Measurements from ENCODE around the gene MT1A. TPM values are rescaled to one million over a fixed set of nuclear protein-coding genes. Genes with fewer than 3 reads are reported as not detected.
"Not testable (repeated sequence)": the region's sequence is repeated elsewhere in the genome, so short reads cannot be mapped to it uniquely, and the experiment has no call there.

Gene MT1A
- total RNA-seq, 2 donors from 2014 or later: 30.0 TPM; not detected in 1

DNA sequence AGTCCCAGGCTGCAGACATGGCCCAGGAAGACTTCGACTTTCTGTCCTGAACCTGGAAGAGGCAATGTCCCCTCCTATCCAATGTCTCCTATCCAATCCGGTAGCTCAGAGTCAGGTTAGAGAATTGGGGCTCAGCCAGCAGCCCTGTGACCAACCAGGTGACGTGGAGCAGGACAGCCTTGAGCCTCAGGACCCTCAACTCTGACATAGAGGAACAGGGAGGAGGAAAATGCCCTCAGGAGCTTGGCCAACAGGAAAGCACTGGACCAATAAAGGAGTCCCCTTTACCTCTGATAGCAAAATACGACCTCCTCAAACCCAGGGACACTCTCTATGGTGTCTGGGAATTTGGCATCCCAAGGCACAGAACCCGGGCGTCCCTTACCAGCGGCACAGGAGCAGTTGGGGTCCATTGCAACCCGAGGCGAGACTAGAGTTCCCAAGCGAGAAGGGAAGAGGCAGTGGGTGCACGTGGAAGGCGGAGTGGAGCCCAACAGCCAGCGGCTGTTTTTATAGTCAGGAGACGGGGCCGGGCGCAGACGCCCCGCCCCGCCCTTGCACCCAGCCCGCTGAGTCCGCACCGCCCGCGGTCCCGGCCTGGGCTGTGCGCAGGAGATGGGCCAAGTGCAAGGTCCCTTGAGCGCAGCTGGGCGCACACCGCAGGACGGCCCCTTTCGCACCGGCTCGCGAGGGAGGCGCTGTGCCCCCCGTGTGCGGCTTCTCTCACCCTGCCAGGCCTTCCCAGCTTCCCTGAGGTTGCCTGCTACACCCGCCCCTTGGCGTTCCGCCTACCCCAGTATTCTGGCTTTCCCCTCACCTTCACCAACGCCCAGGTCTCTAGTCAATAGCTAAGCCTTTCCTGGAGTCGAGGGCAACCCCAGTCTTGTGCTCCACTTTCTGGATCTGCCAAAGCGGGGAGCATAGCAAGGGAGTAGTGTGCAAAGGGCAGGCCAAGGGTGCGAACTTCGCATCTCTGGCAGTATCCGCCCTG is 29.4 kb downstream of the MT1A start, which contains the start of gene MT1G:
MT1G (minus strand) TSS at position 485 of the 991 bp plus-strand sequence; CDS start at position 413, 72 bp downstream.
- Histone ChIP-seq H3K4me3 (peak within 1 kb of the TSS in 1 of 2 donors; percentile 29), H3K27ac (no peak within 1 kb of the TSS), H3K27me3 (peaks cover 13 to 15% of the 10 kb centered on the region in 2 donors), H3K4me1 (peaks cover 0 to 21% of the 10 kb centered on the region in 2 donors), H3K9me3 (no peaks in the 10 kb centered on the region), H3K36me3 (no peaks in the 10 kb centered on the region)
- DNase-seq (ENCODE audit: low spot score): no peak
- TF ChIP-seq, protein P1, sequence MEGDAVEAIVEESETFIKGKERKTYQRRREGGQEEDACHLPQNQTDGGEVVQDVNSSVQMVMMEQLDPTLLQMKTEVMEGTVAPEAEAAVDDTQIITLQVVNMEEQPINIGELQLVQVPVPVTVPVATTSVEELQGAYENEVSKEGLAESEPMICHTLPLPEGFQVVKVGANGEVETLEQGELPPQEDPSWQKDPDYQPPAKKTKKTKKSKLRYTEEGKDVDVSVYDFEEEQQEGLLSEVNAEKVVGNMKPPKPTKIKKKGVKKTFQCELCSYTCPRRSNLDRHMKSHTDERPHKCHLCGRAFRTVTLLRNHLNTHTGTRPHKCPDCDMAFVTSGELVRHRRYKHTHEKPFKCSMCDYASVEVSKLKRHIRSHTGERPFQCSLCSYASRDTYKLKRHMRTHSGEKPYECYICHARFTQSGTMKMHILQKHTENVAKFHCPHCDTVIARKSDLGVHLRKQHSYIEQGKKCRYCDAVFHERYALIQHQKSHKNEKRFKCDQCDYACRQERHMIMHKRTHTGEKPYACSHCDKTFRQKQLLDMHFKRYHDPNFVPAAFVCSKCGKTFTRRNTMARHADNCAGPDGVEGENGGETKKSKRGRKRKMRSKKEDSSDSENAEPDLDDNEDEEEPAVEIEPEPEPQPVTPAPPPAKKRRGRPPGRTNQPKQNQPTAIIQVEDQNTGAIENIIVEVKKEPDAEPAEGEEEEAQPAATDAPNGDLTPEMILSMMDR (IDR thresholded peaks at IDR 0.05): no peak

DNA sequence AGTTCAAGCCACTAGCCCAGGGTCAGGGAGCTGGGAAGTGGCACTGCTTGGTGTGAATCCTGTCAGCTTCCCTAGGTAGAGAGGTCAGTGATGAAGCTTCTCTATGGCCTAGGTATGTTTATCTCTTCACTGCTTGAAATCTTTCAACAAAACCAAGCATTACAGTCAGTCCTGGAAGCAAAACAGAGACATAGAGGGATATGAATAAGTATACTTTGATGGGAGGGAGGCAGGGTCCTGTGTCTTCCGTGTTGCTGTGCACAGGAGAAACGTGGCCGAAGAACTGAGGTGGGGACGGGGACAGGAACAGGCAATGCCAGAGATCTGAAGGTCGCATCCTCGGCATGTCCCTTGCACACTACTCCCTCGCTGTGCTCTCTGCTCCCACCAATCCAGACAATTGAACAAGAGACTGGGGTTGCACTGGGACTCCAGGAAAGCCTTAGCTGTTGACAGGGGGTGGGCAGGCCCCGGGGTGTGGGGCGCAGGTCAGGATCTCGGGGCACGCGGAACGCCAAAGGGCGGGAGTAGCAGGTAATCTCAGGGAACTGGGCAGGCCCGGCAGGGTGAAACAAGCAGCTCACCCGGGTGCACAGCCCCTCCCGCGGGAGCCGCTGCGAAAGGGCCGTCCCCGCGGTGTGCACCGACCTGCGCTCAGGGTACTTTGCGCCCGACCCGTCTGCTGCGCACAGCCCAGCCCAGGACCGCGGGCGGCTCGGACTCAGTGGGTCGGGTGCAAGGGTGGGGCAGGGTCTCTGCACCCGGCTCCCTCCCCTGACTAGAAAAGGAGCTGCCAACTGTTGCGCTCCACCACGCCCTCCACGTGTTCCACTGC is 30.8 kb downstream of the MT1A start, which contains the start of gene MT1H:
MT1H (plus strand) TSS at position 810 of the 835 bp plus-strand sequence. CDS start 71 bp downstream, outside the sequence.
- DNase-seq (ENCODE audit: low spot score): no peak
- Histone ChIP-seq H3K36me3 (no peaks in the 10 kb centered on the region), H3K27ac (no peak within 1 kb of the TSS), H3K27me3 (peaks cover 5 to 13% of the 10 kb centered on the region in 2 donors), H3K4me1 (peaks cover 0 to 18% of the 10 kb centered on the region in 2 donors), H3K4me3 (no peak within 1 kb of the TSS), H3K9me3 (no peaks in the 10 kb centered on the region)
- TF ChIP-seq, protein P1 (IDR thresholded peaks at IDR 0.05): no peak

DNA sequence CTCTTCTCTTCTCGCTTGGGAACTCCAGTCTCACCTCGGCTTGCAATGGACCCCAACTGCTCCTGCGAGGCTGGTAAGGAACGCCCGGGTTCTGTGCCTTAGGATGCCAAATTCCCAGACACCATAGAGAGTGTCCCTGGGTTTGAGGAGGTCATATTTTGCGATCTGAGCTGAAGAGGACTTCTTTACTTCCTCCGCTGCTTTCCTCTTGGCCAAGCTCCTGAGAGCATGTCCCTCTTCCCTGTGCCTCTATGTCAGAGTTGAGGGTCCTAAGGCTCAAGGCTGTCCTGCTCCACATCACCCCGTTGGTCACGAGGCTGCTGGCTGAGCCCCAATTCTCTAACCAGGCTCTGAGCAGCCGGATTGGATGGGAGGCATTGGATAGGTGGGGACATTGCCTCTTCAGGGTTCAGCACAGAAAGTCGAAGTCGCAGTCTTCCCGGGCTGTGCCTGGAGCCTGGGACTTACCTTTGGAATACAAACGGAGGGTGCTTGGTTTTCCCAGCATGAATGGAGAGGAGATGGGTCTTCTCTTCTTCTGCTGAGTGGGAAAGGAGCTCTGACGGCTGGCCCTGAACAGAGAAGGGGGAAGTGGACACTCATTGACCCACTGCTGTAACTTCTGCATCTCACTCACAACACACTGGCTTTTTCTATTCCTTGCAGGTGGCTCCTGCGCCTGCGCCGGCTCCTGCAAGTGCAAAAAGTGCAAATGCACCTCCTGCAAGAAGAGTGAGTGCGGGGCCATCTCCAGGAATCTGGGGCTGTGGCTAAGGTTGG is 31.6 kb downstream of the MT1A start:
- Histone ChIP-seq H3K27ac (no peak overlapping the region), H3K36me3 (no peaks in the 10 kb centered on the region), H3K4me3 (no peak overlapping the region), H3K27me3 (peaks cover 5 to 13% of the 10 kb centered on the region in 2 donors), H3K9me3 (no peaks in the 10 kb centered on the region), H3K4me1 (peaks cover 0 to 18% of the 10 kb centered on the region in 2 donors)
- TF ChIP-seq, protein P1 (IDR thresholded peaks at IDR 0.05): no peak
- DNase-seq (ENCODE audit: low spot score): no peak

DNA sequence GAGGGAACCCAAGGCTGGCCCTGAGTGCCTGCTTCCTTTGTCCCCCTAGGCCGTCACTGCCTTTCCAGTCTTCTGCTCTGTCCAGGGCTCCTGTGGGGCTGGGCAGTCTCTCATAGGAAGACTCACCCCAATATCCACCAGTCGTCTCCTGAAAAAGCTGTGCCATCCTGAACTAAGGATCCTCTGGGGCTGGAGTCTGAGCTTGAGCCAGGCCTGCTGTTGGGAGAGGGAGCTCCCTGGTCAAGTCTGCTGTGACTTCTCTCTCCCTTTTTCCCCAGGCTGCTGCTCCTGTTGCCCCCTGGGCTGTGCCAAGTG is 32.1 kb downstream of the MT1A start:
- Histone ChIP-seq H3K4me1 (peaks cover 0 to 20% of the 10 kb centered on the region in 2 donors), H3K4me3 (no peak overlapping the region), H3K27me3 (peaks cover 5 to 13% of the 10 kb centered on the region in 2 donors), H3K36me3 (no peaks in the 10 kb centered on the region), H3K9me3 (no peaks in the 10 kb centered on the region), H3K27ac (no peak overlapping the region)
- DNase-seq (ENCODE audit: low spot score): no peak
- TF ChIP-seq, protein P1 (IDR thresholded peaks at IDR 0.05): no peak

DNA sequence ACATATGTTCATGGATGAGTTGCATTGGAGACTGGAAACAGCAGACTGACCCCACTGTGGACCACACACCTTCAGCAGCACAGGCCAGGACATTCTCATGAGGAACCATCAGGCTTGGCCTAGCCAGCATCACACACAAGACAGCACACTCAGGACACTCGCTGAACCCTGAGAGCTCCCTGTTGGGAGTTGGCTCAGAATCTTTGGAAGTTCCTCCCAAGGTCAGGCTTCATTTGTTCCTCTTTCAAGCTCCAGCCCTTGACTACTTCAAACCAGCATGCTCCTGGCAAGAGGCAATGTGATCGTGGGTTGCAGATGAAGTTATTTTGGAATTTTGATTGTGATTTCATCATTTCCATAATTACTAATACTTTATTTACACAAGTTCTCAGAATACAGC is 33.2 kb downstream of the MT1A start:
- H3K9me3 ChIP-seq; H3K36me3 ChIP-seq; H3K27ac ChIP-seq; H3K4me3 ChIP-seq; DNase-seq (ENCODE audit: low spot score): not testable (repeated sequence)
- Histone ChIP-seq H3K4me1 (peaks cover 0 to 28% of the 10 kb centered on the region in 2 donors), H3K27me3 (peaks cover 5 to 13% of the 10 kb centered on the region in 2 donors)

DNA sequence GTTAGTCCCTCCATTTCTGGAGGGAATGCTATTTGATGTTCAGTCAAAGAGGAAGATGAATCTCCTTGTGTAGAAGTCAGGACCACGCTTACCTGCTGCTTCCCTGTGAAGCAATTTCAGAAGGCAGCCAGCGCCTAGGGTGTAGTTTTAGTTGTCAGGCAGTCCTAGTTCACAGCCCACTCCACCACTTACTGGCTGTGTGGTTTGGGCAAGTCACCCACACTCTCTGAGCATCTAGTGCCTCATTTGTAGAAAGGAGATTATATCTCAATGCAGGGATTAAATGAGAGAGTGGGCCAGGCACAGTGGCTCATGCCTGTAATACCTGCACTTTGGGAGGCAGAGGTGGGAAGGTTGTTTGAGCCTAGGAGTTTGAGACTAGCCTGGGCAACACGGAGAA is 33.7 kb downstream of the MT1A start:
- H3K9me3 ChIP-seq; H3K36me3 ChIP-seq; DNase-seq (ENCODE audit: low spot score); H3K4me3 ChIP-seq; H3K27ac ChIP-seq: not testable (repeated sequence)
- Histone ChIP-seq H3K4me1 (peaks cover 0 to 28% of the 10 kb centered on the region in 2 donors), H3K27me3 (peaks cover 5 to 13% of the 10 kb centered on the region in 2 donors)

Measured in right atrium auricular region (tissue), 2 donors.